ENCODE results near the gene TSPYL2. TPM values are rescaled to one million over a fixed set of nuclear protein-coding genes. Genes with fewer than 3 reads are reported as not detected.

Gene TSPYL2
- total RNA-seq, 1 donor from 2014 or later = 31.5 TPM

DNA sequence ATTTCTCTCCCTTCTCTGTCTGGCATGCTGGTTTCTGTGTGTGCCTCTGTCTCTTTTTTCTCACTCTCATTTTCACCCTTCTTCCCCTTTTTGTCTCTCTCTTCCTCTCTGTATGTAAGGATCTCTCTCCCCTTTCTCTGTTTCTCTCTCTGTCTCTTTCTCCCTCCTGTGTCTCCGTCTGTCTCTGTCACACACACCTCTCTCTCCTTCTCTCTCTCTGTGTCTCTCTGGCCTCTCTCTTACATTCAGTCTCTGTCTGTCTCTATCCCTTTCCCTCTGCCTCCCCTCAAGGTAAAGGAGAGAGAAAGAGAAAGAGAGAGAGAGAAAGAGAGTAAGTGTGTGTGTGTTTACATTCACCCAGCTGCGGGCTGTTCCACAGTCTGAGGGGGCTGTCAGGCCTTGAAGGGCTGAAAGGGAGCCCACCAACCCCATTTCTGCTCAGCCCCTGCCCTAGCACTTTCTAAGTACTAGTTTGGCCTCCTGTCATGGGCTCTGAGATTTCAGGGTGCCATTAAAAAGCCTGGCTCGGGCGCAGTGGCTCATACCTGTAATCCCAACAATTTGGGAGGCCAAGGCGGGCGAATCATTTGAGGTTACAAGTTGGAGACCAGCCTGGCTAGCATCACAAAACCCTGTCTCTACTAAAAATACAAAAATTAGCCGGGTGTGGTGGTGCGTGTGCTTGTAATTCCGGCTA is 9.6 kb upstream of the TSPYL2 start:
- peak overlapping the region; percentile 31 for H3K4me3 Mint-ChIP-seq (ENCODE audit: unreplicated experiment)
- H3K9ac ChIP-seq (ENCODE audit: low read length) = peak overlapping the region; percentile 43
- no peaks in the 10 kb centered on the region for H3K4me1 ChIP-seq (ENCODE audit: insufficient read depth, low read length)
- H4K20me1 ChIP-seq (ENCODE audit: insufficient read depth, low read length) = peaks cover 22% of the 10 kb centered on the region
- H3K4me3 ChIP-seq (ENCODE audit: insufficient read depth, low read depth, low read length) = no peak overlapping the region
- TF ChIP-seq, protein P1, sequence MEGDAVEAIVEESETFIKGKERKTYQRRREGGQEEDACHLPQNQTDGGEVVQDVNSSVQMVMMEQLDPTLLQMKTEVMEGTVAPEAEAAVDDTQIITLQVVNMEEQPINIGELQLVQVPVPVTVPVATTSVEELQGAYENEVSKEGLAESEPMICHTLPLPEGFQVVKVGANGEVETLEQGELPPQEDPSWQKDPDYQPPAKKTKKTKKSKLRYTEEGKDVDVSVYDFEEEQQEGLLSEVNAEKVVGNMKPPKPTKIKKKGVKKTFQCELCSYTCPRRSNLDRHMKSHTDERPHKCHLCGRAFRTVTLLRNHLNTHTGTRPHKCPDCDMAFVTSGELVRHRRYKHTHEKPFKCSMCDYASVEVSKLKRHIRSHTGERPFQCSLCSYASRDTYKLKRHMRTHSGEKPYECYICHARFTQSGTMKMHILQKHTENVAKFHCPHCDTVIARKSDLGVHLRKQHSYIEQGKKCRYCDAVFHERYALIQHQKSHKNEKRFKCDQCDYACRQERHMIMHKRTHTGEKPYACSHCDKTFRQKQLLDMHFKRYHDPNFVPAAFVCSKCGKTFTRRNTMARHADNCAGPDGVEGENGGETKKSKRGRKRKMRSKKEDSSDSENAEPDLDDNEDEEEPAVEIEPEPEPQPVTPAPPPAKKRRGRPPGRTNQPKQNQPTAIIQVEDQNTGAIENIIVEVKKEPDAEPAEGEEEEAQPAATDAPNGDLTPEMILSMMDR (IDR thresholded peaks at IDR 0.05; ENCODE audit: insufficient read depth, low read depth, low read length) = no peak
- TF ChIP-seq EZH2 (IDR thresholded peaks at IDR 0.05; ENCODE audit: insufficient read depth, low read length) = no peak
- no peaks in the 10 kb centered on the region for H3K9me3 Mint-ChIP-seq (ENCODE audit: unreplicated experiment)
- peaks cover 15% of the 10 kb centered on the region for H3K4me1 Mint-ChIP-seq (ENCODE audit: low read depth, unreplicated experiment)
- H2AFZ ChIP-seq (ENCODE audit: low read depth, low read length) = no peak overlapping the region
- no peak for FAIRE-seq
- no peak overlapping the region for H3K27ac Mint-ChIP-seq (ENCODE audit: unreplicated experiment)
- H3K36me3 Mint-ChIP-seq (ENCODE audit: low read depth, unreplicated experiment) = peaks cover 2% of the 10 kb centered on the region
- H3K9me3 ChIP-seq (ENCODE audit: insufficient read depth, low read depth, low read length) = no peaks in the 10 kb centered on the region
- no peak overlapping the region for H3K27ac ChIP-seq (ENCODE audit: low read depth, low read length)
- H3K27me3 ChIP-seq (ENCODE audit: insufficient read depth, low read length) = no peaks in the 10 kb centered on the region
- no peak for DNase-seq (ENCODE audit: low read depth)
- no peaks in the 10 kb centered on the region for H3K36me3 ChIP-seq (ENCODE audit: insufficient read depth, low read length)
- H3K27me3 Mint-ChIP-seq (ENCODE audit: low read depth, unreplicated experiment) = no peaks in the 10 kb centered on the region
- H3K79me2 ChIP-seq (ENCODE audit: insufficient read depth, low read length) = peaks cover 4% of the 10 kb centered on the region
- peak overlapping the region; percentile 90 for H3K4me2 ChIP-seq (ENCODE audit: low read length)

DNA sequence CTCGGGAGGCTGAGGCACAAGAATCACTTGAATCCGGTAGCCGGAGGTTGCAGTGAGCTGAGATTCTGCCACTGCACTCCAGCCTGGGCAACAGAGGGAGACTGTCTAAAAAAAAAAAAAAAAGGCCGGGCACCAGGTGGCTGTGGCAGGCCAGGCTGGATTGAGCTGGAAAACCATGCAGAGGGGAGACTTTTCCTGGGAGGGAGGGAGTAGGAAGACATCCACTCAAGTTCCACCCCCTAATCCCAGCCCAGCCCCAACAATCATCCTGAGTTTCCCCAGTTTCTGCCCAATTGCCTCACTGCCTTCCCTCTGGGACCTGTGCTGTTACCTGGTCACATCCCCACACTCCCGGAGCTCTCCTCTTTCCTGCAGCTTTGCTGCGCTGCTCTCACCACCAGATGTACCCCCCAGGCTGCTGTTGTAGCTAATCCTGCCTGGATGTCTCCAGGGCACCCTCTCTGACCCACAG is 9.0 kb upstream of the TSPYL2 start:
- H3K36me3 Mint-ChIP-seq (ENCODE audit: low read depth, unreplicated experiment) = peaks cover 2% of the 10 kb centered on the region
- H3K9me3 Mint-ChIP-seq (ENCODE audit: unreplicated experiment) = no peaks in the 10 kb centered on the region
- Histone ChIP-seq H3K79me2 (ENCODE audit: insufficient read depth, low read length) (peaks cover 4% of the 10 kb centered on the region), H3K27ac (ENCODE audit: low read depth, low read length) (no peak overlapping the region), H4K20me1 (ENCODE audit: insufficient read depth, low read length) (peaks cover 22% of the 10 kb centered on the region), H3K4me3 (ENCODE audit: insufficient read depth, low read depth, low read length) (no peak overlapping the region), H3K4me2 (ENCODE audit: low read length) (no peak overlapping the region), H3K4me1 (ENCODE audit: insufficient read depth, low read length) (no peaks in the 10 kb centered on the region), H3K36me3 (ENCODE audit: insufficient read depth, low read length) (no peaks in the 10 kb centered on the region), H2AFZ (ENCODE audit: low read depth, low read length) (no peak overlapping the region), H3K27me3 (ENCODE audit: insufficient read depth, low read length) (no peaks in the 10 kb centered on the region), H3K9me3 (ENCODE audit: insufficient read depth, low read depth, low read length) (no peaks in the 10 kb centered on the region), H3K9ac (ENCODE audit: low read length) (no peak overlapping the region)
- no peak for TF ChIP-seq EZH2 (IDR thresholded peaks at IDR 0.05; ENCODE audit: insufficient read depth, low read length)
- TF ChIP-seq, protein P1 (IDR thresholded peaks at IDR 0.05; ENCODE audit: insufficient read depth, low read depth, low read length) = no peak
- no peak overlapping the region for H3K4me3 Mint-ChIP-seq (ENCODE audit: unreplicated experiment)
- FAIRE-seq = peak; percentile 20
- H3K27ac Mint-ChIP-seq (ENCODE audit: unreplicated experiment) = no peak overlapping the region
- H3K4me1 Mint-ChIP-seq (ENCODE audit: low read depth, unreplicated experiment) = peaks cover 15% of the 10 kb centered on the region
- H3K27me3 Mint-ChIP-seq (ENCODE audit: low read depth, unreplicated experiment) = no peaks in the 10 kb centered on the region
- no peak for DNase-seq (ENCODE audit: low read depth)

DNA sequence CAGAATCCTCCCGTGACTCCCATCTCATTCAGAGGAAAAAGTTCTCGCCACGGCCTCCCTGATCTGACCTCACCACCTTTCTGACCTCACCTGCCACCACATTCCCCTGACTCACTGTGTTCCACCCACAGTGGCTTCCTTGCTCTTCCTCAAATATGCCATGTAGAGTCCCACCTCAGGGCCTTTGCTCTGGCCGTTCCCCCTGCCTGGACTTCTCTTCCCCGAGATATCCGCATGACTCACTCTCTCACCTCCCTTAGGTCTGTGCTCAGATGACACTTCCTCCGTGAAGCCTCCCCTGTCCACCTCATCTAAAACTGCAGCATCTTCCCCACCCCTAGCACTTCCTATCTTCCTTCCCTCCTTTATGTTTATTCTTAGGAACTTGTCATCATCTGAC is 7.2 kb upstream of the TSPYL2 start:
- Mint-ChIP-seq H3K36me3 (ENCODE audit: low read depth, unreplicated experiment) (peaks cover 2% of the 10 kb centered on the region), H3K4me3 (ENCODE audit: unreplicated experiment) (no peak overlapping the region), H3K27me3 (ENCODE audit: low read depth, unreplicated experiment) (no peaks in the 10 kb centered on the region), H3K27ac (ENCODE audit: unreplicated experiment) (no peak overlapping the region), H3K9me3 (ENCODE audit: unreplicated experiment) (no peaks in the 10 kb centered on the region), H3K4me1 (ENCODE audit: low read depth, unreplicated experiment) (peaks cover 17% of the 10 kb centered on the region)
- no peak overlapping the region for H3K4me3 ChIP-seq (ENCODE audit: insufficient read depth, low read depth, low read length)
- no peaks in the 10 kb centered on the region for H3K79me2 ChIP-seq (ENCODE audit: insufficient read depth, low read length)
- TF ChIP-seq, protein P1 (IDR thresholded peaks at IDR 0.05; ENCODE audit: insufficient read depth, low read depth, low read length) = no peak
- no peak for TF ChIP-seq EZH2 (IDR thresholded peaks at IDR 0.05; ENCODE audit: insufficient read depth, low read length)
- H3K36me3 ChIP-seq (ENCODE audit: insufficient read depth, low read length) = no peaks in the 10 kb centered on the region
- FAIRE-seq (no peak), DNase-seq (ENCODE audit: low read depth) (no peak)
- no peaks in the 10 kb centered on the region for H3K9me3 ChIP-seq (ENCODE audit: insufficient read depth, low read depth, low read length)
- H3K4me2 ChIP-seq (ENCODE audit: low read length) = no peak overlapping the region
- H4K20me1 ChIP-seq (ENCODE audit: insufficient read depth, low read length) = peaks cover 13% of the 10 kb centered on the region
- H2AFZ ChIP-seq (ENCODE audit: low read depth, low read length) = no peak overlapping the region
- H3K4me1 ChIP-seq (ENCODE audit: insufficient read depth, low read length) = no peaks in the 10 kb centered on the region
- H3K27me3 ChIP-seq (ENCODE audit: insufficient read depth, low read length) = no peaks in the 10 kb centered on the region
- no peak overlapping the region for H3K9ac ChIP-seq (ENCODE audit: low read length)
- H3K27ac ChIP-seq (ENCODE audit: low read depth, low read length) = no peak overlapping the region

All from astrocyte (in vitro differentiated cells and primary cell).